H1 (cell line): ENCODE results near the gene RNF13.
A peak's percentile ranks its signal among the peaks of the same experiment; 100 is the strongest.

Source experiments
- BRCA1 ChIP-seq: IDR thresholded peaks from 2 replicates; pipeline ENCODE4 v1.6.1; 2012; ENCODE audit warnings: low read depth, low read length, improper control_type of control experiment
- CTCF ChIP-seq, 3 experiments: IDR thresholded peaks; 1 replicate in 2 of 3; 2 replicates in 1 of 3; pipeline versions ENCODE4 v1.5.1 to v1.6.1; 2011; ENCODE audit warnings: low read length in 3 of 3, mild to moderate bottlenecking in 3 of 3, inconsistent platforms in 2 of 3, low read depth in 1 of 3, moderate library complexity in 1 of 3; ENCODE audit not compliant: insufficient read depth in 1 of 3; ENCODE audit errors: control extremely low read depth in 1 of 3
- EGR1 ChIP-seq: IDR thresholded peaks from 2 replicates; pipeline ENCODE4 v1.6.1; 2011; ENCODE audit warnings: low read depth, low read length, borderline replicate concordance
- SP4 ChIP-seq: IDR thresholded peaks from 2 replicates; pipeline ENCODE4 v1.6.1; 2012; ENCODE audit warnings: low read length, inconsistent platforms

- TF ChIP-seq SP4: no peak
- peak; percentile 3 to 73 (median 57) for TF ChIP-seq CTCF (IDR thresholded peaks at IDR 0.05; ENCODE audit: control extremely low read depth in 1 of 3, insufficient read depth in 1 of 3, low read depth in 1 of 3, low read length in 3 of 3)
- TF ChIP-seq EGR1: no peak
- no peak for TF ChIP-seq BRCA1
Measured at GRCh38 chr3:149975919-149976318, 162.9 kb downstream of the RNF13 start.
